ENCODE measurements around the gene MYH7. TPM values are rescaled to one million over a fixed set of nuclear protein-coding genes. Genes with fewer than 3 reads are reported as not detected.

The MYH7 gene
- total RNA-seq, 1 experiment from 2014 or later, result not detected

- no peak for DNase-seq (ENCODE audit: low read depth)
- in situ Hi-C loops (cut with HindIII; ENCODE audit: low pct_unique_long_range_greater_than_20kb, low sequenced_read_pairs), result no loop called here
These were observed 69.6 kb downstream of the MYH7 start for GRCh38 chr14:23365732-23366425.

DNA sequence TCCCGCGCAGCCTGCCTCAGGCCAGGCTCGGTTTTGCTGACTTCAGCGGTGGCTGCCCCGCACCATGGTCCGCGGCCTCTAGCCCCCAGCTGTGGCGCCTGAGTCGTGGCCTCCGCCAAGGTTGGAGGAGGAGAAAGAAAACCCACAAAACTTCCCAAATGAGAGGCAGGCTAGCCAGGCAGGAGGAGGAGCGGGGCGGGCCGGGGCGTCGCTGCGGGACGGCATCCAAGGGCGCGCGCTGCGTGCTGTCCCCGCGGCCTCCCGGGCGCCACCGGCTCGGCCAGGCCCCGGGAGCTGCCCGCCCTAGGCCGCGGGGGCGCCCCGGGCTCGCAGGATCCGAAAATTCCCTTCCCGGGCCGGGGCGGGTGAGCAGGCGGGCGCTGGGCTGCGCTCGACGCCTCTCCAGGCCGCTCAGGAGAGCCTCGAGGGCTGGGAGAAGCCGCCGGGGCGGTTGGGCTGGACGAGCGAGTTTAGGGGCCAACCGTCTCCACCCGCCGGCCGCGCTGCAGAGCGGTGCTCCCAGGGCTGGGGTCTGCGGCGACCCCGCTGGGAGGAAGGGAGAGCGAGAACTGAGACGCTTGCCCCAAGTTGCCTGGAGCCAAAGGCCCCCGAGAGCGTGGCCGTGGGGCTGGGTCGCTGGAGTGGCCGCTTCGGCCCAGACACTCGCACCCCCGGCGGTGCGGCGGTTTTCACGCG lies 70.3 kb downstream of the MYH7 start, which contains the start of gene EFS:
Gene EFS (minus strand): TSS at position 137 of the 696 bp plus-strand sequence. CDS start 147 bp downstream, outside the sequence.
- DNase-seq (ENCODE audit: low read depth), result no peak
- in situ Hi-C loops (cut with HindIII; ENCODE audit: low pct_unique_long_range_greater_than_20kb, low sequenced_read_pairs), result no loop called here

- no peak for DNase-seq (ENCODE audit: low read depth)
- in situ Hi-C loops (cut with HindIII; ENCODE audit: low pct_unique_long_range_greater_than_20kb, low sequenced_read_pairs), result no loop called here
These were observed 71.1 kb downstream of the MYH7 start for GRCh38 chr14:23364164-23365035.

Other genes with a start within 250 kb of the MYH7 start
- not detected in 2 replicates for gene RNF212B, start 197.7 kb downstream of the MYH7 start, total RNA-seq (2014; rRNA removed; shearing (Covaris generic); ENCODE audit: low replicate concordance)
- 4.6 and 9.0 TPM in 2 replicates for gene HOMEZ, start 149.5 kb downstream of the MYH7 start, total RNA-seq (2014; rRNA removed; shearing (Covaris generic); ENCODE audit: low replicate concordance)
- gene PPP1R3E, start 132.8 kb downstream of the MYH7 start, total RNA-seq (2014; rRNA removed; shearing (Covaris generic); ENCODE audit: low replicate concordance), result 0.14 and 1.1 TPM in 2 replicates
- 4.0 and 8.6 TPM in 2 replicates for gene BCL2L2, start 128.8 kb downstream of the MYH7 start, total RNA-seq (2014; rRNA removed; shearing (Covaris generic); ENCODE audit: low replicate concordance)
- 41.9 and 73.8 TPM in 2 replicates for gene PABPN1, start 114.2 kb downstream of the MYH7 start, total RNA-seq (2014; rRNA removed; shearing (Covaris generic); ENCODE audit: low replicate concordance)
- gene SLC22A17, start 82.8 kb downstream of the MYH7 start, total RNA-seq (2014; rRNA removed; shearing (Covaris generic); ENCODE audit: low replicate concordance), result 8.4 and 10.6 TPM in 2 replicates
- not detected in 2 replicates for gene EFS, start 70.5 kb downstream of the MYH7 start, total RNA-seq (2014; rRNA removed; shearing (Covaris generic); ENCODE audit: low replicate concordance)
- gene IL25, start 62.9 kb downstream of the MYH7 start, total RNA-seq (2014; rRNA removed; shearing (Covaris generic); ENCODE audit: low replicate concordance), result not detected in 2 replicates
- not detected in 2 replicates for gene CMTM5, start 58.6 kb downstream of the MYH7 start, total RNA-seq (2014; rRNA removed; shearing (Covaris generic); ENCODE audit: low replicate concordance)
- not detected in 2 replicates for gene MYH6, start 27.4 kb downstream of the MYH7 start, total RNA-seq (2014; rRNA removed; shearing (Covaris generic); ENCODE audit: low replicate concordance)
- gene NGDN, start 34.0 kb upstream of the MYH7 start, total RNA-seq (2014; rRNA removed; shearing (Covaris generic); ENCODE audit: low replicate concordance), result 33.9 and 69.9 TPM in 2 replicates
- not detected in 2 replicates for gene ZFHX2, start 116.1 kb upstream of the MYH7 start, total RNA-seq (2014; rRNA removed; shearing (Covaris generic); ENCODE audit: low replicate concordance)
- 14.7 and 35.4 TPM in 2 replicates for gene THTPA, start 120.6 kb upstream of the MYH7 start, total RNA-seq (2014; rRNA removed; shearing (Covaris generic); ENCODE audit: low replicate concordance)
- 16.1 and 38.9 TPM in 2 replicates for gene AP1G2, start 132.1 kb upstream of the MYH7 start, total RNA-seq (2014; rRNA removed; shearing (Covaris generic); ENCODE audit: low replicate concordance)
- not detected in 2 replicates for gene JPH4, start 143.1 kb upstream of the MYH7 start, total RNA-seq (2014; rRNA removed; shearing (Covaris generic); ENCODE audit: low replicate concordance)
- 0.30 TPM in 1 of 2 replicates, not detected in the other for gene DHRS2, start 200.7 kb upstream of the MYH7 start, total RNA-seq (2014; rRNA removed; shearing (Covaris generic); ENCODE audit: low replicate concordance)

Data from Caki2 (cell line).